Endothelial cell of umbilical vein (primary cell): Measurements from ENCODE around the gene FLT3LG.

Experiments used
- EZH2 ChIP-seq: IDR thresholded peaks from 2 replicates; pipeline ENCODE4 v1.6.1; 2012; ENCODE audit warnings: borderline replicate concordance, low read depth, mild to moderate bottlenecking, moderate library complexity, low read length, inconsistent platforms; ENCODE audit not compliant: severe bottlenecking
- FOS ChIP-seq: IDR thresholded peaks from 2 replicates; pipeline ENCODE4 v1.6.1; 2011; ENCODE audit warnings: mild to moderate bottlenecking, low read length, moderate library complexity, borderline replicate concordance; ENCODE audit not compliant: insufficient read depth
- GATA2 ChIP-seq: IDR thresholded peaks from 2 replicates; pipeline ENCODE4 v1.7.0; 2011; ENCODE audit warnings: low read depth, mild to moderate bottlenecking, moderate library complexity, mixed read lengths, low read length; ENCODE audit not compliant: insufficient read length, insufficient read depth
- JUN ChIP-seq: IDR thresholded peaks from 2 replicates; pipeline ENCODE4 v1.6.1; 2011; ENCODE audit warnings: borderline replicate concordance, low read depth; ENCODE audit not compliant: insufficient read length, insufficient read depth
- MAX ChIP-seq: IDR thresholded peaks from 2 replicates; pipeline ENCODE4 v1.6.1; 2011; ENCODE audit not compliant: insufficient read depth, insufficient read length
- MYC ChIP-seq: IDR thresholded peaks from one replicate; pipeline ENCODE4 v1.6.1; 2011; ENCODE audit warnings: mild to moderate bottlenecking, low read depth, low read length
- POLR2A ChIP-seq: IDR thresholded peaks from 2 replicates; pipeline ENCODE4 v1.6.1; 2012; ENCODE audit warnings: low read depth, mild to moderate bottlenecking, control low read depth, low read length
- POLR2AphosphoS5 ChIP-seq: IDR thresholded peaks from 2 replicates; pipeline ENCODE4 v1.6.1; 2012; ENCODE audit warnings: low read depth, mild to moderate bottlenecking, control low read depth, low read length, moderate library complexity; ENCODE audit not compliant: insufficient read depth
- TF ChIP-seq, protein P1 (sequence below), 2 donors: IDR thresholded peaks; 1 replicate in 1 of 2; 2 replicates in 1 of 2; pipeline ENCODE4 v1.5.1; 2011; ENCODE audit warnings: low read length in 2 of 2, mild to moderate bottlenecking in 2 of 2, moderate library complexity in 2 of 2, control low read depth in 1 of 2, inconsistent platforms in 1 of 2, low read depth in 1 of 2; ENCODE audit not compliant: insufficient read depth in 1 of 2; ENCODE audit errors: extremely low read depth in 1 of 2

GRCh38 chr19:49513746-49514118 lies 39.7 kb downstream of the FLT3LG start:
- TF ChIP-seq POLR2A (no peak), FOS (no peak), MAX (no peak), POLR2AphosphoS5 (no peak), EZH2 (no peak), MYC (no peak), JUN (no peak), GATA2 (no peak)
- TF ChIP-seq, protein P1, sequence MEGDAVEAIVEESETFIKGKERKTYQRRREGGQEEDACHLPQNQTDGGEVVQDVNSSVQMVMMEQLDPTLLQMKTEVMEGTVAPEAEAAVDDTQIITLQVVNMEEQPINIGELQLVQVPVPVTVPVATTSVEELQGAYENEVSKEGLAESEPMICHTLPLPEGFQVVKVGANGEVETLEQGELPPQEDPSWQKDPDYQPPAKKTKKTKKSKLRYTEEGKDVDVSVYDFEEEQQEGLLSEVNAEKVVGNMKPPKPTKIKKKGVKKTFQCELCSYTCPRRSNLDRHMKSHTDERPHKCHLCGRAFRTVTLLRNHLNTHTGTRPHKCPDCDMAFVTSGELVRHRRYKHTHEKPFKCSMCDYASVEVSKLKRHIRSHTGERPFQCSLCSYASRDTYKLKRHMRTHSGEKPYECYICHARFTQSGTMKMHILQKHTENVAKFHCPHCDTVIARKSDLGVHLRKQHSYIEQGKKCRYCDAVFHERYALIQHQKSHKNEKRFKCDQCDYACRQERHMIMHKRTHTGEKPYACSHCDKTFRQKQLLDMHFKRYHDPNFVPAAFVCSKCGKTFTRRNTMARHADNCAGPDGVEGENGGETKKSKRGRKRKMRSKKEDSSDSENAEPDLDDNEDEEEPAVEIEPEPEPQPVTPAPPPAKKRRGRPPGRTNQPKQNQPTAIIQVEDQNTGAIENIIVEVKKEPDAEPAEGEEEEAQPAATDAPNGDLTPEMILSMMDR (IDR thresholded peaks at IDR 0.05; ENCODE audit: extremely low read depth in 1 of 2, insufficient read depth in 1 of 2, low read depth in 1 of 2, low read length in 2 of 2), result no peak
